HEK293T (cell line): ENCODE measurements around the gene MOV10.

Experiments
- CTCF ChIA-PET: fragments of 350-600 bp; formaldehyde crosslinking; extraction: SDS; loops from one replicate; lab custom pipeline; 2021; ENCODE audit warnings: antibody characterized with exemption, inconsistent platforms; lab: Yijun Ruan, JAX
- POLR2A ChIA-PET: fragments of 350-600 bp; formaldehyde crosslinking; extraction: SDS; loops from one replicate; lab custom pipeline; 2020; ENCODE audit warnings: antibody characterized with exemption, inconsistent platforms; lab: Yijun Ruan, JAX
- DNase-seq: peaks from one replicate; pipeline ENCODE4 v3.0.0; 2012; ENCODE audit warnings: mixed read lengths; ENCODE audit errors: extremely low spot score
- ARNT ChIP-seq: fragments of 450-650 bp; IDR thresholded peaks from 2 replicates; pipeline ENCODE4 v1.6.1; 2017; ENCODE audit warnings: mild to moderate bottlenecking
- BHLHE40 ChIP-seq: fragments of 450-650 bp; IDR thresholded peaks from 2 replicates; pipeline ENCODE4 v1.6.1; 2016; ENCODE audit warnings: mild to moderate bottlenecking, moderate library complexity, borderline replicate concordance
- CTBP1 ChIP-seq: fragments of 450-650 bp; IDR thresholded peaks from 2 replicates; pipeline ENCODE4 v1.6.1; 2016; ENCODE audit warnings: borderline replicate concordance
- ELF4 ChIP-seq: fragments of 450-650 bp; IDR thresholded peaks from 2 replicates; pipeline ENCODE4 v1.6.1; 2017; ENCODE audit warnings: antibody characterized with exemption
- FOXA1 ChIP-seq: fragments of 450-650 bp; IDR thresholded peaks from 2 replicates; pipeline ENCODE4 v1.6.1; 2016; ENCODE audit warnings: mild to moderate bottlenecking
- FOXK2 ChIP-seq: fragments of 450-650 bp; IDR thresholded peaks from 2 replicates; pipeline ENCODE4 v1.6.1; 2016; ENCODE audit warnings: mild to moderate bottlenecking
- FOXM1 ChIP-seq: fragments of 450-650 bp; IDR thresholded peaks from 2 replicates; pipeline ENCODE4 v1.6.1; 2017; ENCODE audit warnings: mild to moderate bottlenecking, borderline replicate concordance
- HDGF ChIP-seq: fragments of 450-650 bp; IDR thresholded peaks from 2 replicates; pipeline ENCODE4 v1.6.1; 2017; ENCODE audit warnings: antibody characterized with exemption, borderline replicate concordance
- L3MBTL2 ChIP-seq: fragments of 450-650 bp; conservative IDR thresholded peaks from 2 replicates; pipeline ENCODE4 v1.6.1; 2016; ENCODE audit warnings: mild to moderate bottlenecking
- LEF1 ChIP-seq: fragments of 450-650 bp; IDR thresholded peaks from 2 replicates; pipeline ENCODE4 v1.6.1; 2017; ENCODE audit warnings: mild to moderate bottlenecking, borderline replicate concordance
- NFRKB ChIP-seq: fragments of 450-650 bp; IDR thresholded peaks from 2 replicates; pipeline ENCODE4 v1.6.1; 2016; ENCODE audit warnings: mild to moderate bottlenecking, moderate library complexity
- PKNOX1 ChIP-seq: fragments of 450-650 bp; IDR thresholded peaks from 2 replicates; pipeline ENCODE4 v1.6.1; 2016
- SP1 ChIP-seq: fragments of 450-650 bp; IDR thresholded peaks from 2 replicates; pipeline ENCODE4 v1.6.1; 2017
- SUZ12 ChIP-seq: fragments of 450-650 bp; IDR thresholded peaks from 2 replicates; pipeline ENCODE4 v1.6.1; 2016; ENCODE audit warnings: mild to moderate bottlenecking
- TARDBP ChIP-seq: fragments of 450-650 bp; IDR thresholded peaks from 2 replicates; pipeline ENCODE4 v1.6.1; 2016
- ZNF384 ChIP-seq: fragments of 450-650 bp; IDR thresholded peaks from 2 replicates; pipeline ENCODE4 v1.6.1; 2016

MOV10 gene

GRCh38 chr1:112711670-112712069 lies 37.2 kb downstream of the MOV10 start:
- TF ChIP-seq SUZ12 (no peak), CTBP1 (no peak), BHLHE40 (no peak), LEF1 (no peak), FOXM1 (no peak), PKNOX1 (no peak), SP1 (no peak), FOXK2 (no peak), HDGF (no peak), L3MBTL2 (no peak), ZNF384 (no peak), NFRKB (no peak), FOXA1 (no peak), ELF4 (no peak), ARNT (no peak), TARDBP (no peak)
- ChIA-PET POLR2A (interaction anchor here (2.6 kb wide), 1 partner anchor 93 kb away, joined by 14 read pairs; the partner anchor contains the start of genes CAPZA1 and ST7L), CTCF (interaction anchor here (0.5 kb wide), 1 partner anchor 1544 kb away, joined by 3 read pairs; no protein-coding TSS in a partner anchor)
- no peak for DNase-seq

- CTCF ChIA-PET: interaction anchor here (0.5 kb wide), 1 partner anchor 1545 kb away, joined by 3 read pairs; no protein-coding TSS in a partner anchor
- POLR2A ChIA-PET: no interaction called here
- DNase-seq: no peak
- TF ChIP-seq FOXA1: no peak
- no peak for TF ChIP-seq CTBP1
- TF ChIP-seq NFRKB: no peak
- TF ChIP-seq ZNF384: no peak
- no peak for TF ChIP-seq FOXM1
- TF ChIP-seq LEF1: no peak
- TF ChIP-seq HDGF: no peak
- no peak for TF ChIP-seq FOXK2
- TF ChIP-seq SUZ12: no peak
- TF ChIP-seq BHLHE40: no peak
Measured at GRCh38 chr1:112712191-112712590, 37.7 kb downstream of the MOV10 start.

- ChIA-PET CTCF (no interaction called here), POLR2A (no interaction called here)
- DNase-seq: no peak
- no peak for TF ChIP-seq ARNT
- peak; percentile 81 for TF ChIP-seq PKNOX1
Measured at GRCh38 chr1:112712701-112713128, 38.3 kb downstream of the MOV10 start.

- DNase-seq: no peak
- POLR2A ChIA-PET: no interaction called here
- TF ChIP-seq ZNF384 (no peak), CTBP1 (no peak), FOXK2 (no peak), FOXA1 (no peak), HDGF (no peak), SUZ12 (no peak), PKNOX1 (no peak), ARNT (no peak), ELF4 (no peak), LEF1 (no peak), L3MBTL2 (no peak), TARDBP (no peak), FOXM1 (no peak), BHLHE40 (no peak), NFRKB (no peak), SP1 (no peak)
- CTCF ChIA-PET: interaction anchor here (0.6 to 0.7 kb wide), 2 partner anchors 40 to 488 kb away, joined by 3 read pairs; no protein-coding TSS in a partner anchor
Measured at GRCh38 chr1:112713466-112714312, 39.2 kb downstream of the MOV10 start.

- ChIA-PET POLR2A (interaction anchor here (0.8 to 2.0 kb wide), 6 partner anchors 8 to 358 kb away, joined by 3 to 8 read pairs (median 4); partner anchors contain the start of genes LRIG2, MOV10 and RHOC), CTCF (interaction anchor here (0.8 to 9.6 kb wide), 11 partner anchors 11 to 358 kb away, joined by 3 to 185 read pairs (median 7); partner anchors contain the start of genes LRIG2 and MOV10)
- DNase-seq: no peak
- TF ChIP-seq ARNT: no peak
- no peak for TF ChIP-seq LEF1
- no peak for TF ChIP-seq BHLHE40
- TF ChIP-seq SUZ12: no peak
- peak; percentile 65 for TF ChIP-seq L3MBTL2
- TF ChIP-seq FOXA1: no peak
- TF ChIP-seq HDGF: no peak
Measured at GRCh38 chr1:112714313-112715263, 40.1 kb downstream of the MOV10 start.
